ENCODE measurements around the gene FAM89B. TPM values are rescaled to one million over a fixed set of nuclear protein-coding genes. Genes with fewer than 3 reads are reported as not detected.

FAM89B gene
- total and polyA plus RNA-seq, 10 donors, result 34.5 to 66.1 (median 48.4) TPM

DNA sequence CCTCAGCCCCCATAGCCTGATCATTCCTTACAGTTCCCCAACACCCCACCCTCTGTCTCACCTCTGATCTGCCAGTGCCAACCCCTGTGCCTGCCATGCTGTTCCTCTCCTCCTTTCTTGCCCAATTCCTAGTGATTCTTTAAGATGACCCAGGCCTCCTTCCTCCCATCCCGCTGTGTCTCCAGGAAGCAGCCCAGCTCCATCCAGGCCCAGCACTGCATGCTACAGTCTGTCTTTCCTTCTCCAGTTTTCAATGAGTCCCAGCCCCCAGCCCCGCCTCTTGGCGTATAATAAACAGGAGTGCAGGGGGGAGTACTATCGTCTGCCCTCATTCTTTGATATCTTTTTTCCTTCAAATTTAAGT, 26.5 kb upstream of the FAM89B start:
- intact Hi-C loops (cut with DNase I; ENCODE audit: low total_unique reads), result no loop called here
- peak; percentile 77 for DNase-seq
- WGBS, 5 donors, result 44 to 59% (median 51%) methylated on average over 4 of the region's 4 CpGs

DNA sequence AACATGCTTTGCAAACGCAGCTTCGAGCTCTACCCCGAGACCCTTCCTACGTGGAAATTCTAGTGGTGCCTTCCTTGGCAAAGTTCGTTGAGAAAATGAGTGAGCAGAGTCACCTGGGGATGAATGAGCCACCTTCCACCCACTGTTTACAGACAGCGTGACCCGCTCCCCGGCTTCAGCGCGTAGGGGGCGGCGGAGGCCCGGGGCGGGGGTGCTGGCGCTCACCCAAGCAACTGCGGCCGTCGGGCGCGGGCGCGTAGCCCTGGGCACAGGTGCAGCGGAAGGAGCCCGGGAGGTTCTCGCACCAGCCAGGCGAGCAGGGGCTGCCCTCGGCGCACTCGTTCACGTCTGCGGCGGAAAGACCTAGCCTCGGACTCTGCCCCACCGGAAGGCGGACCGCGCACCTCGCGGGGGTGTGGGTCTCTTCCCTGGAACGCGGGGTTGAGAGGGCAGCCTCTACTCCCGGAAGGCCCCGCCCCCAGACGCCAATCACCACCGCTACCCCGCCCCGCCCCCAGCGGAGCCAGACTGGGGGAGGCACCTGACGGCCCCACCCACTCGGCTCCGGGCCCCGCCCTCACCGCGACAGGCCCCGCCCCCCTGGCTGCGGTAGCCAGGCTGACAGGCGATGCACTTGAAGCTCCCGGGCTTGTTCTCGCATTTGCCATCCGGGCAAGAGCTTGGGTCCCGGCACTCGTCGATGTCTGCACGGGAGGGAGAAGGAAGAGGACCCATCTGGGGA, 25.9 kb upstream of the FAM89B start:
- Histone ChIP-seq H3K27ac (peak overlapping the region; percentile 59 to 89 (median 80)), H3K36me3 (peaks cover 0 to 7% (median 0%) of the 10 kb centered on the region in 6 donors), H3K27me3 (replicated peaks in 1 of 7) (no peaks in the 10 kb centered on the region), H3K9me3 (no peaks in the 10 kb centered on the region), H3K4me3 (peak overlapping the region in 7 of 8 donors; percentile 25 to 66 (median 36)), H3K4me1 (peaks cover 11 to 58% (median 46%) of the 10 kb centered on the region in 6 donors)
- intact Hi-C loops (cut with DNase I; ENCODE audit: low total_unique reads), result no loop called here
- TF ChIP-seq POLR2A (IDR thresholded peaks at IDR 0.05) (no peak), POLR2AphosphoS5 (IDR thresholded peaks at IDR 0.05) (peak; percentile 82 to 91 (median 86))
- TF ChIP-seq, protein P1, sequence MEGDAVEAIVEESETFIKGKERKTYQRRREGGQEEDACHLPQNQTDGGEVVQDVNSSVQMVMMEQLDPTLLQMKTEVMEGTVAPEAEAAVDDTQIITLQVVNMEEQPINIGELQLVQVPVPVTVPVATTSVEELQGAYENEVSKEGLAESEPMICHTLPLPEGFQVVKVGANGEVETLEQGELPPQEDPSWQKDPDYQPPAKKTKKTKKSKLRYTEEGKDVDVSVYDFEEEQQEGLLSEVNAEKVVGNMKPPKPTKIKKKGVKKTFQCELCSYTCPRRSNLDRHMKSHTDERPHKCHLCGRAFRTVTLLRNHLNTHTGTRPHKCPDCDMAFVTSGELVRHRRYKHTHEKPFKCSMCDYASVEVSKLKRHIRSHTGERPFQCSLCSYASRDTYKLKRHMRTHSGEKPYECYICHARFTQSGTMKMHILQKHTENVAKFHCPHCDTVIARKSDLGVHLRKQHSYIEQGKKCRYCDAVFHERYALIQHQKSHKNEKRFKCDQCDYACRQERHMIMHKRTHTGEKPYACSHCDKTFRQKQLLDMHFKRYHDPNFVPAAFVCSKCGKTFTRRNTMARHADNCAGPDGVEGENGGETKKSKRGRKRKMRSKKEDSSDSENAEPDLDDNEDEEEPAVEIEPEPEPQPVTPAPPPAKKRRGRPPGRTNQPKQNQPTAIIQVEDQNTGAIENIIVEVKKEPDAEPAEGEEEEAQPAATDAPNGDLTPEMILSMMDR (IDR thresholded peaks at IDR 0.05 in 8 of 11, conservative IDR thresholded peaks at IDR 0.05 in 3 of 11), result peak in 2 of 11 experiments; percentile 15 to 42
- WGBS, 5 donors, result 14 to 40% (median 25%) methylated on average over 29 to 64 of the region's 64 CpGs
- DNase-seq, result peak; percentile 99

More for the DNA sequence above, 26.5 kb upstream of the FAM89B start:
- peak overlapping the region in 5 of 8 donors; percentile 34 to 66 (median 43) for H3K4me3 ChIP-seq
- H3K36me3 ChIP-seq, result peaks cover 0 to 7% (median 0%) of the 10 kb centered on the region in 6 donors
- no peak for TF ChIP-seq POLR2A (IDR thresholded peaks at IDR 0.05)
- no peak for TF ChIP-seq POLR2AphosphoS5 (IDR thresholded peaks at IDR 0.05)
- TF ChIP-seq, protein P1 (IDR thresholded peaks at IDR 0.05 in 8 of 11, conservative IDR thresholded peaks at IDR 0.05 in 3 of 11), result no peak
- H3K9me3 ChIP-seq, result no peaks in the 10 kb centered on the region
- peak overlapping the region; percentile 59 to 89 (median 80) for H3K27ac ChIP-seq
- H3K4me1 ChIP-seq, result peaks cover 10 to 58% (median 48%) of the 10 kb centered on the region in 6 donors
- H3K27me3 ChIP-seq (replicated peaks in 1 of 7), result no peaks in the 10 kb centered on the region

DNA sequence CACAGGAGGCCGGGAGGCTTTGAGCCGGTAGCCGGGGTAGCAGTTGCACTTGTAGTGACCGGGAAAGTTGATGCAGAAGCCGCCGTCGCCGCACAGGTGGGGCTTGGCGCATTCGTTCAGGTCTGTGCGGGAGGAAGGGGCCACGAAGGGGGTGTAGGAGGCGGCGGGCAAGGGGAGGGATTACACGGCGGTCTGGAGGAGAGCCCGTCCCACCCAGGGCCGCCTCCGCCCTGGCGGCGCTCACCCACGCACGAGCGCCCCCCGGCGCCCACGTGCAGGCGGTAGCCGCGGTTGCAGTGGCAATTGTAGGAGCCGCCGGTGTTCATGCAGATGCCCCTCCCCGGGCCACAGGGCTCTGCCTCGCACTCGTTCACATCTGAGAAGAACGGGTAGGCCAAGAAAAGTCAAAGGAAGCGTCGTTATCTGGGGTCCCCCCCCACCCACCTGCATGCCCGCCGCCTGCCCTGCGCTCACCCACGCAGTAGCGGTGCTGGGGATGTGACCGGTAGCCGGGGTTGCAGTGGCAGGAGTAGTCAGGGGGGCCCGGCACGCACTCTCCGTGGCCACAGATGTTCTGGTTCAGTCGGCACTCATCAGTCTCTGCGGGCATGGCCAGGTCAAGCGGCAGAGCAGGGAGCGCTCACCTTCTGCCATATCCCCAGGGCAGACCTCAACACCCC, 24.8 kb upstream of the FAM89B start:
- WGBS, 5 donors, result 80 to 86% (median 81%) methylated on average over 47 to 52 of the region's 52 CpGs
- peak overlapping the region in 2 of 8 donors; percentile 36 to 66 for H3K4me3 ChIP-seq
- no peaks in the 10 kb centered on the region for H3K27me3 ChIP-seq (replicated peaks in 1 of 7)
- TF ChIP-seq, protein P1 (IDR thresholded peaks at IDR 0.05 in 8 of 11, conservative IDR thresholded peaks at IDR 0.05 in 3 of 11), result peak in 1 of 11 experiments; percentile 16
- TF ChIP-seq POLR2AphosphoS5 (IDR thresholded peaks at IDR 0.05), result no peak
- no peak for TF ChIP-seq POLR2A (IDR thresholded peaks at IDR 0.05)
- intact Hi-C loops (cut with DNase I; ENCODE audit: low total_unique reads), result no loop called here
- no peaks in the 10 kb centered on the region for H3K9me3 ChIP-seq
- peak overlapping the region in 5 of 8 donors; percentile 75 to 89 (median 83) for H3K27ac ChIP-seq
- H3K4me1 ChIP-seq, result peaks cover 21 to 64% (median 51%) of the 10 kb centered on the region in 6 donors
- H3K36me3 ChIP-seq, result peaks cover 0 to 7% (median 0%) of the 10 kb centered on the region in 6 donors
- DNase-seq, result peak; percentile 87

DNA sequence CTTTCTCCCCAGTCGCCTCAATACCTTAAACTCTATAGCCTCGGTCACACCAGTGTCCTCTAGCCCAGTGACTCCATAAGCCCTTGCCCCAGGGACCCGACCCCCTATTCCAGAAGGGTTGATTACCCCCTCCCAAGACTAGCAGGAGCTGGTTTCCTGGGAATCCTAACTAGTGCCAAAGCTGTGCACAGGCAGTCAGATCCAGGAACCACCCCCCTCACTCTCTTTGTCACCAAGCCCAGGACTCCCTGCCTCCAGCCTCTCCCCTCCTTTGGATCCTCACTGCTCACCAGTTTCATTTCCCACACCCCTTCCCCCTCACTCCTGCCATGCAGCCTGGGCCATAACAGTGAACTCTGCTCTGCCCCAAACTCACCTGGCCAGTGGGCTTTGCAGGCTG, 23.9 kb upstream of the FAM89B start:
- intact Hi-C loops (cut with DNase I; ENCODE audit: low total_unique reads), result no loop called here
- WGBS, 5 donors, result 89 to 95% (median 89%) methylated on average over 3 of the region's 3 CpGs
- peaks cover 29 to 72% (median 59%) of the 10 kb centered on the region in 6 donors for H3K4me1 ChIP-seq
- DNase-seq, result no peak
- H3K36me3 ChIP-seq, result peaks cover 0 to 7% (median 0%) of the 10 kb centered on the region in 6 donors
- no peak for TF ChIP-seq POLR2A (IDR thresholded peaks at IDR 0.05)
- no peak for TF ChIP-seq POLR2AphosphoS5 (IDR thresholded peaks at IDR 0.05)
- TF ChIP-seq, protein P1 (IDR thresholded peaks at IDR 0.05 in 8 of 11, conservative IDR thresholded peaks at IDR 0.05 in 3 of 11), result no peak
- no peaks in the 10 kb centered on the region for H3K27me3 ChIP-seq (replicated peaks in 1 of 7)
- H3K9me3 ChIP-seq, result no peaks in the 10 kb centered on the region
- H3K4me3 ChIP-seq, result no peak overlapping the region
- peak overlapping the region in 3 of 8 donors; percentile 82 to 89 (median 85) for H3K27ac ChIP-seq

Data from spleen (tissue), 11 donors.